HepG2 (cell line): Measurements from ENCODE around the gene RPS4Y1. TPM values are rescaled to one million over a fixed set of nuclear protein-coding genes. Genes with fewer than 3 reads are reported as not detected.

Source experiments
- ADNP ChIP-seq: sonication (generic); formaldehyde crosslinking; IDR thresholded peaks from 2 replicates; pipeline ENCODE4 v1.4.0; 2020; ENCODE audit warnings: missing genetic modification reagents
- ATRX ChIP-seq: sonication (generic); formaldehyde crosslinking; IDR thresholded peaks from 2 replicates; pipeline ENCODE4 v1.4.0; 2020; ENCODE audit warnings: missing genetic modification reagents, borderline replicate concordance
- MATR3 ChIP-seq: sonication (generic); formaldehyde crosslinking; IDR thresholded peaks from 2 replicates; pipeline ENCODE4 v1.4.0; 2020; ENCODE audit warnings: missing genetic modification reagents
- MIXL1 ChIP-seq: IDR thresholded peaks from 2 replicates; pipeline ENCODE4 v1.6.1; 2016
- SRSF9 ChIP-seq: fragments of 200-400 bp; formaldehyde crosslinking; IDR thresholded peaks from 2 replicates; pipeline ENCODE4 v1.6.1; 2018; ENCODE audit warnings: borderline replicate concordance, mild to moderate bottlenecking, low read depth, low read length; ENCODE audit not compliant: insufficient read depth, poor library complexity, severe bottlenecking
- TAF1 ChIP-seq: sonication (generic); formaldehyde crosslinking; IDR thresholded peaks from 2 replicates; pipeline ENCODE4 v1.4.0; 2020; ENCODE audit warnings: missing genetic modification reagents
- ZFP1 ChIP-seq: IDR thresholded peaks from 2 replicates; pipeline ENCODE4 v1.6.1; 2016
- ZNF354B ChIP-seq: sonication (generic); formaldehyde crosslinking; IDR thresholded peaks from 2 replicates; pipeline ENCODE4 v1.8.0; 2022; ENCODE audit warnings: mild to moderate bottlenecking, missing genetic modification reagents
- polyA plus RNA-seq, 8 experiments: library from polyadenylated mRNA; depleted of rRNA in 3 of 8; stranded (reverse) in 7 of 8; unstranded in 1 of 8; fragments of >200 nt; fragmentation: Illumina TruSeq in 4 of 8; extraction: Trizol in 4 of 8; gene quantifications; 2 replicates each; pipeline versions ENCODE4 v1.2.1 to v1.2.3, GENCODE V29; 2011 to 2016; ENCODE audit warnings: low read depth in 4 of 8, missing spikeins in 1 of 8, mixed read lengths in 1 of 8; ENCODE audit not compliant: insufficient read depth in 1 of 8
- total RNA-seq, 5 experiments: library from RNA; depleted of rRNA; stranded (reverse); fragments of >200 nt; fragmentation: Illumina TruSeq; extraction: Trizol; gene quantifications; 2 replicates each; pipeline ENCODE4 v1.2.3, GENCODE V29; 2016; ENCODE audit warnings: low read depth in 1 of 5
- TF ChIP-seq, protein P1 (sequence below): IDR thresholded peaks from 2 replicates; pipeline ENCODE4 v1.6.1; 2016; ENCODE audit warnings: missing biosample characterization, missing genetic modification reagents, low read depth
- TF ChIP-seq, protein P2 (sequence below): sonication (generic); formaldehyde crosslinking; IDR thresholded peaks from 2 replicates; pipeline ENCODE4 v1.5.0; 2020; ENCODE audit warnings: missing genetic modification reagents, mild to moderate bottlenecking, borderline replicate concordance
- TF ChIP-seq, protein P3 (sequence below): sonication (generic); formaldehyde crosslinking; IDR thresholded peaks from 2 replicates; pipeline ENCODE4; 2020; ENCODE audit warnings: missing genetic modification reagents, mild to moderate bottlenecking, borderline replicate concordance
- TF ChIP-seq, protein P4 (sequence below): sonication (generic); formaldehyde crosslinking; IDR thresholded peaks from 2 replicates; pipeline ENCODE4 v1.4.0; 2020; ENCODE audit warnings: mild to moderate bottlenecking, low read depth, missing genetic modification reagents
- TF ChIP-seq, protein P5 (sequence below): sonication (generic); formaldehyde crosslinking; IDR thresholded peaks from 2 replicates; pipeline ENCODE4 v1.4.0; 2020; ENCODE audit warnings: missing genetic modification reagents
- TF ChIP-seq, protein P6 (sequence below), 2 experiments: fragments of 450-650 bp in 1 of 2; sonication (generic) in 1 of 2; formaldehyde crosslinking; IDR thresholded peaks; 2 replicates each; pipeline versions ENCODE4 v1.5.0 to v1.8.0; 2020 to 2022; ENCODE audit warnings: mild to moderate bottlenecking in 1 of 2, missing genetic modification reagents in 1 of 2
- TF ChIP-seq, protein P7 (sequence below): sonication (generic); formaldehyde crosslinking; IDR thresholded peaks from 2 replicates; pipeline ENCODE4 v1.5.0; 2020; ENCODE audit warnings: mild to moderate bottlenecking, missing genetic modification reagents, borderline replicate concordance

Gene RPS4Y1
- total and polyA plus RNA-seq, 2 of the 13 experiments (the other 11 are each of a cell fraction or from before 2014, with no cell fraction given): 461 to 1,080 TPM

DNA sequence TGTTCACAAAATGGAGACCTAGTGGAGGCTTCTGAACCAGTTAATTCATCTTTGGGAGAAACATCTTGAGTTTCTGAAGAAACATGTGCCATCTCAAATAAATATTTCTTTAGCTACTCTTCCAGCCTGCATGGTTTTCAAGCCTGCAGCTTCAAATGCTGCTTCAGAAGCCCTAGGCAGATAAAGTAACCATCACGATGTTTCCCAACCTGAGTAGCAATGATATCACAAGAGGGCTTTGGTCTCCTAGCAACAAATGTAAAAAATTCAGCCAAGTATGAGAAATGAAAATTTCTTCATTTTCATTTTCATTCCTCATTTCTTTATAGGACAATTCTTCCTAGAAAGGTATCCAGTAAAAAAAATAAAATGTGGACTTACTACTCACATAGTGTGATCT is 42.2 kb downstream of the RPS4Y1 start (continued):
- TF ChIP-seq, protein P1, sequence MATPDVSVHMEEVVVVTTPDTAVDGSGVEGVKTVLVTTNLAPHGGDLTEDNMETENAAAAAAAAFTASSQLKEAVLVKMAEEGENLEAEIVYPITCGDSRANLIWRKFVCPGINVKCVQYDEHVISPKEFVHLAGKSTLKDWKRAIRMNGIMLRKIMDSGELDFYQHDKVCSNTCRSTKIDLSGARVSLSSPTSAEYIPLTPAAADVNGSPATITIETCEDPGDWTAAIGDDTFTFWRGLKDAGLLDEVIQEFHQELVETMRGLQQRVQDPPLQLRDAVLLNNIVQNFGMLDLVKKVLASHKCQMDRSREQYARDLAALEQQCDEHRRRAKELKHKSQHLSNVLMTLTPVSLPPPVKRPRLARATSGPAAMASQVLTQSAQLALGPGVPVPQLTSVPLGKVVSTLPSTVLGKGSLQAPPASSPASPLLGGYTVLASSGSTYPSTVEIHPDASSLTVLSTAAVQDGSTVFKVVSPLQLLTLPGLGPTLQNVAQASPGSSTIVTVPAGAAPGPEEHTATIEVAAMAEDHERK: no peak
- TF ChIP-seq, protein P2, sequence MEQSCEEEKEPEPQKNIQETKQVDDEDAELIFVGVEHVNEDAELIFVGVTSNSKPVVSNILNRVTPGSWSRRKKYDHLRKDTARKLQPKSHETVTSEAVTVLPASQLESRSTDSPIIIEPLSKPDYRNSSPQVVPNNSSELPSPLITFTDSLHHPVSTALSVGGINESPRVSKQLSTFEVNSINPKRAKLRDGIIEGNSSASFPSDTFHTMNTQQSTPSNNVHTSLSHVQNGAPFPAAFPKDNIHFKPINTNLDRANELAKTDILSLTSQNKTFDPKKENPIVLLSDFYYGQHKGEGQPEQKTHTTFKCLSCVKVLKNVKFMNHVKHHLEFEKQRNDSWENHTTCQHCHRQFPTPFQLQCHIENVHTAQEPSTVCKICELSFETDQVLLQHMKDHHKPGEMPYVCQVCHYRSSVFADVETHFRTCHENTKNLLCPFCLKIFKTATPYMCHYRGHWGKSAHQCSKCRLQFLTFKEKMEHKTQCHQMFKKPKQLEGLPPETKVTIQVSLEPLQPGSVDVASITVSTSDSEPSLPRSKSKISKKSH (CRISPR knock-in tag): no peak
- TF ChIP-seq, protein P3, sequence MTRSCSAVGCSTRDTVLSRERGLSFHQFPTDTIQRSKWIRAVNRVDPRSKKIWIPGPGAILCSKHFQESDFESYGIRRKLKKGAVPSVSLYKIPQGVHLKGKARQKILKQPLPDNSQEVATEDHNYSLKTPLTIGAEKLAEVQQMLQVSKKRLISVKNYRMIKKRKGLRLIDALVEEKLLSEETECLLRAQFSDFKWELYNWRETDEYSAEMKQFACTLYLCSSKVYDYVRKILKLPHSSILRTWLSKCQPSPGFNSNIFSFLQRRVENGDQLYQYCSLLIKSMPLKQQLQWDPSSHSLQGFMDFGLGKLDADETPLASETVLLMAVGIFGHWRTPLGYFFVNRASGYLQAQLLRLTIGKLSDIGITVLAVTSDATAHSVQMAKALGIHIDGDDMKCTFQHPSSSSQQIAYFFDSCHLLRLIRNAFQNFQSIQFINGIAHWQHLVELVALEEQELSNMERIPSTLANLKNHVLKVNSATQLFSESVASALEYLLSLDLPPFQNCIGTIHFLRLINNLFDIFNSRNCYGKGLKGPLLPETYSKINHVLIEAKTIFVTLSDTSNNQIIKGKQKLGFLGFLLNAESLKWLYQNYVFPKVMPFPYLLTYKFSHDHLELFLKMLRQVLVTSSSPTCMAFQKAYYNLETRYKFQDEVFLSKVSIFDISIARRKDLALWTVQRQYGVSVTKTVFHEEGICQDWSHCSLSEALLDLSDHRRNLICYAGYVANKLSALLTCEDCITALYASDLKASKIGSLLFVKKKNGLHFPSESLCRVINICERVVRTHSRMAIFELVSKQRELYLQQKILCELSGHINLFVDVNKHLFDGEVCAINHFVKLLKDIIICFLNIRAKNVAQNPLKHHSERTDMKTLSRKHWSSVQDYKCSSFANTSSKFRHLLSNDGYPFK (CRISPR knock-in tag): no peak
- TF ChIP-seq, protein P4, sequence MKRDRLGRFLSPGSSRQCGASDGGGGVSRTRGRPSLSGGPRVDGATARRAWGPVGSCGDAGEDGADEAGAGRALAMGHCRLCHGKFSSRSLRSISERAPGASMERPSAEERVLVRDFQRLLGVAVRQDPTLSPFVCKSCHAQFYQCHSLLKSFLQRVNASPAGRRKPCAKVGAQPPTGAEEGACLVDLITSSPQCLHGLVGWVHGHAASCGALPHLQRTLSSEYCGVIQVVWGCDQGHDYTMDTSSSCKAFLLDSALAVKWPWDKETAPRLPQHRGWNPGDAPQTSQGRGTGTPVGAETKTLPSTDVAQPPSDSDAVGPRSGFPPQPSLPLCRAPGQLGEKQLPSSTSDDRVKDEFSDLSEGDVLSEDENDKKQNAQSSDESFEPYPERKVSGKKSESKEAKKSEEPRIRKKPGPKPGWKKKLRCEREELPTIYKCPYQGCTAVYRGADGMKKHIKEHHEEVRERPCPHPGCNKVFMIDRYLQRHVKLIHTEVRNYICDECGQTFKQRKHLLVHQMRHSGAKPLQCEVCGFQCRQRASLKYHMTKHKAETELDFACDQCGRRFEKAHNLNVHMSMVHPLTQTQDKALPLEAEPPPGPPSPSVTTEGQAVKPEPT (CRISPR knock-in tag): no peak
- TF ChIP-seq, protein P5, sequence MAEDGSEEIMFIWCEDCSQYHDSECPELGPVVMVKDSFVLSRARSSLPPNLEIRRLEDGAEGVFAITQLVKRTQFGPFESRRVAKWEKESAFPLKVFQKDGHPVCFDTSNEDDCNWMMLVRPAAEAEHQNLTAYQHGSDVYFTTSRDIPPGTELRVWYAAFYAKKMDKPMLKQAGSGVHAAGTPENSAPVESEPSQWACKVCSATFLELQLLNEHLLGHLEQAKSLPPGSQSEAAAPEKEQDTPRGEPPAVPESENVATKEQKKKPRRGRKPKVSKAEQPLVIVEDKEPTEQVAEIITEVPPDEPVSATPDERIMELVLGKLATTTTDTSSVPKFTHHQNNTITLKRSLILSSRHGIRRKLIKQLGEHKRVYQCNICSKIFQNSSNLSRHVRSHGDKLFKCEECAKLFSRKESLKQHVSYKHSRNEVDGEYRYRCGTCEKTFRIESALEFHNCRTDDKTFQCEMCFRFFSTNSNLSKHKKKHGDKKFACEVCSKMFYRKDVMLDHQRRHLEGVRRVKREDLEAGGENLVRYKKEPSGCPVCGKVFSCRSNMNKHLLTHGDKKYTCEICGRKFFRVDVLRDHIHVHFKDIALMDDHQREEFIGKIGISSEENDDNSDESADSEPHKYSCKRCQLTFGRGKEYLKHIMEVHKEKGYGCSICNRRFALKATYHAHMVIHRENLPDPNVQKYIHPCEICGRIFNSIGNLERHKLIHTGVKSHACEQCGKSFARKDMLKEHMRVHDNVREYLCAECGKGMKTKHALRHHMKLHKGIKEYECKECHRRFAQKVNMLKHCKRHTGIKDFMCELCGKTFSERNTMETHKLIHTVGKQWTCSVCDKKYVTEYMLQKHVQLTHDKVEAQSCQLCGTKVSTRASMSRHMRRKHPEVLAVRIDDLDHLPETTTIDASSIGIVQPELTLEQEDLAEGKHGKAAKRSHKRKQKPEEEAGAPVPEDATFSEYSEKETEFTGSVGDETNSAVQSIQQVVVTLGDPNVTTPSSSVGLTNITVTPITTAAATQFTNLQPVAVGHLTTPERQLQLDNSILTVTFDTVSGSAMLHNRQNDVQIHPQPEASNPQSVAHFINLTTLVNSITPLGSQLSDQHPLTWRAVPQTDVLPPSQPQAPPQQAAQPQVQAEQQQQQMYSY (CRISPR knock-in tag): no peak
- TF ChIP-seq, protein P6, sequence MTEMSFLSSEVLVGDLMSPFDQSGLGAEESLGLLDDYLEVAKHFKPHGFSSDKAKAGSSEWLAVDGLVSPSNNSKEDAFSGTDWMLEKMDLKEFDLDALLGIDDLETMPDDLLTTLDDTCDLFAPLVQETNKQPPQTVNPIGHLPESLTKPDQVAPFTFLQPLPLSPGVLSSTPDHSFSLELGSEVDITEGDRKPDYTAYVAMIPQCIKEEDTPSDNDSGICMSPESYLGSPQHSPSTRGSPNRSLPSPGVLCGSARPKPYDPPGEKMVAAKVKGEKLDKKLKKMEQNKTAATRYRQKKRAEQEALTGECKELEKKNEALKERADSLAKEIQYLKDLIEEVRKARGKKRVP (CRISPR knock-in tag; IDR thresholded peaks at IDR 0.05): no peak
- TF ChIP-seq ATRX (CRISPR knock-in tag) (no peak), ZFP1 (CRISPR knock-in tag) (no peak), MATR3 (CRISPR knock-in tag) (no peak), TAF1 (CRISPR knock-in tag) (no peak), ZNF354B (CRISPR knock-in tag) (no peak), MIXL1 (CRISPR knock-in tag) (no peak), ADNP (CRISPR knock-in tag) (no peak), SRSF9 (no peak)
- TF ChIP-seq, protein P7, sequence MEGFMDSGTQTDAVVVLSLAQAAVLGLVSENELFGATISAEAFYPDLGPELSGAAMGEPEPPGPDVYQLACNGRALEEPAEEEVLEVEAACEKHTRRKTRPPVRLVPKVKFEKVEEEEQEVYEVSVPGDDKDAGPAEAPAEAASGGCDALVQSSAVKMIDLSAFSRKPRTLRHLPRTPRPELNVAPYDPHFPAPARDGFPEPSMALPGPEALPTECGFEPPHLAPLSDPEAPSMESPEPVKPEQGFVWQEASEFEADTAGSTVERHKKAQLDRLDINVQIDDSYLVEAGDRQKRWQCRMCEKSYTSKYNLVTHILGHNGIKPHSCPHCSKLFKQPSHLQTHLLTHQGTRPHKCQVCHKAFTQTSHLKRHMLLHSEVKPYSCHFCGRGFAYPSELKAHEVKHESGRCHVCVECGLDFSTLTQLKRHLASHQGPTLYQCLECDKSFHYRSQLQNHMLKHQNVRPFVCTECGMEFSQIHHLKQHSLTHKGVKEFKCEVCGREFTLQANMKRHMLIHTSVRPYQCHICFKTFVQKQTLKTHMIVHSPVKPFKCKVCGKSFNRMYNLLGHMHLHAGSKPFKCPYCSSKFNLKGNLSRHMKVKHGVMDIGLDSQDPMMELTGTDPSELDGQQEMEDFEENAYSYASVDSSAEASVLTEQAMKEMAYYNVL (CRISPR knock-in tag): no peak
